Middle frontal gyrus (tissue), 1 donor: ENCODE results near the gene AQP12A.

Source experiments
- DNase-seq: peaks from one replicate; pipeline ENCODE4 v3.0.0-alpha.2; 2015; ENCODE audit warnings: low spot score; ENCODE audit errors: extremely low spot score

The AQP12A gene

GRCh38 chr2:240737958-240738357 lies 46.3 kb downstream of the AQP12A start:
- no peak for DNase-seq

GRCh38 chr2:240739797-240740196 lies 48.1 kb downstream of the AQP12A start:
- no peak for DNase-seq

GRCh38 chr2:240741091-240741490 lies 49.4 kb downstream of the AQP12A start:
- DNase-seq, result no peak

- DNase-seq, result no peak
These were observed 51.0 kb downstream of the AQP12A start for GRCh38 chr2:240742602-240743095.

GRCh38 chr2:240745456-240745855 lies 53.8 kb downstream of the AQP12A start:
- no peak for DNase-seq

GRCh38 chr2:240745962-240746361 lies 54.3 kb downstream of the AQP12A start:
- DNase-seq, result no peak

GRCh38 chr2:240746671-240747070 lies 55.0 kb downstream of the AQP12A start:
- DNase-seq, result no peak

- DNase-seq, result no peak
These were observed 55.6 kb downstream of the AQP12A start for GRCh38 chr2:240747256-240747655.
